ENCODE data around the gene TRAF3IP1.

- TF ChIP-seq CTCF (IDR thresholded peaks at IDR 0.05) = no peak
- TF ChIP-seq EZH2 (IDR thresholded peaks at IDR 0.05; ENCODE audit: borderline replicate concordance, insufficient read depth, low read depth, low read length, poor library complexity, severe bottlenecking) = no peak
These were observed 102.6 kb downstream of the TRAF3IP1 start for GRCh38 chr2:238422940-238423339.

Data from B cell (primary cell).